Endometrial microvascular endothelial cells (primary cell): ENCODE measurements around the gene PRKCE. TPM values are rescaled to one million over a fixed set of nuclear protein-coding genes. Genes with fewer than 3 reads are reported as not detected.

Experiments
- in situ Hi-C: cut with HindIII; loops from 2 replicates; pipeline ENCODE4 v1.10.0; 2017; ENCODE audit warnings: low sequenced_read_pairs, low pct_unique_long_range_greater_than_20kb; ENCODE audit errors: inconsistent ontology term
- total RNA-seq: library from RNA; depleted of rRNA; stranded (reverse); fragments of >200 nt; gene quantifications from one replicate; pipeline ENCODE4 v1.2.3, GENCODE V29; 2015; ENCODE audit errors: inconsistent ontology term

PRKCE gene
- total RNA-seq, 1 donor from 2014 or later = 155 TPM

DNA sequence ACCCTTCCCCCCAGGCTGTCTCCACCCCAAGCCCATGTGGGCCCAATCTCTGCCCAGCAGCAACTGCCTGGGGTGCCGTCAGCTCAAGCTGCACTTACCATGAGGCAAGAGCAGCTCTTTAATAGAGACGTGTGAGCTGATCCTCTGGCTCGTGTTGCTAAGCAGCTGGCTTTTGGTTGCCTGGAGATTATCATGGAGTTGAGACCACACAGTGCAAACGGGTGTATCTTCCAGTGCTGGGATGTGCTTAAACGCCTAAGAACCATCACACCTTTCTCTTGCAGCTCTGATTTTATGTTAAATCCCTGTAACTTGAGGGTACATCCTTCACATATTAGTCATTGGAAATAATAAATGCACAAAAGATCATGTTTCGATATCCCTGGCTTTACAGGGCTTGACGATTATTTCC lies 271.1 kb downstream of the PRKCE start:
- in situ Hi-C loops = no loop called here

DNA sequence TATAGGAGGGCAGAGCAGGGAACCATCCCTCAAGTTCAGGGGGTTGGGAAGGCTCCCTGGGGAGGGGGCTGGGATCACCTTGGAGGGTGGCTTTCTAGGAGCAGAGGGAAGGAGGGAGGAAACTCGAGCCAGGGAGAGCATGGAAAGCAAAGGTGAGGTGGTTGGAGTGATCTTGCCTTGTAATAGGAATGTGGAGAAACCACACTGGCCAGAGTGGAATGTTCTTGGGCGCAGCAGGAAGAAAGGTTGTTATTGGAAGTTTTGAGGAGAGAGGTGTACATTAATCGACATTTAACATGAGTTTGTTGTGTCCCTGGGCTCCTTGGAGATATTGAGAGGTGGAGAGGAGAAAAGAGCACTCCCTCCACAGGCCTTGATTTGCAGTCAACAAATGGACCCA lies 272.2 kb downstream of the PRKCE start:
- in situ Hi-C loops = no loop called here

DNA sequence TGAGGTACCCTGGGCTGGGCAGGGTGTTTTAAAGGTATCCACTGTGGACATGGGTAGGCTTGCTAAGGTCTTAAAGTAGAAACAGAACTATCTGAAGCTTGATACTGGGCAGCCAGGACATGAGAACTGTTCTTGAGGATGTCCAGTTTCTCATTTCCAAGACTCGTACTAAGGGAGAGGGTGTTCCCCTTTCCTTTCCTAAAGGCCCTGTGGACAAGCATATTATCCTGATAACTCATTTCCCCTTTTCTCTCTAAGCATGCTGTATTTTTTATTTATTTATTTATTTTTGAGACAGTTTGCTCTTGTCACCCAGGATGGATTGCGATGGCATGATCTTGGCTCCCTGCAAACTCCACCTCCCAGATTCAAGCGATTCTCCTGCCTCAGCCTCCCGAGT lies 273.6 kb downstream of the PRKCE start:
- in situ Hi-C loops = loop anchor here (25.0 kb wide), 1 partner anchor 288 kb away; no protein-coding TSS in a partner anchor

DNA sequence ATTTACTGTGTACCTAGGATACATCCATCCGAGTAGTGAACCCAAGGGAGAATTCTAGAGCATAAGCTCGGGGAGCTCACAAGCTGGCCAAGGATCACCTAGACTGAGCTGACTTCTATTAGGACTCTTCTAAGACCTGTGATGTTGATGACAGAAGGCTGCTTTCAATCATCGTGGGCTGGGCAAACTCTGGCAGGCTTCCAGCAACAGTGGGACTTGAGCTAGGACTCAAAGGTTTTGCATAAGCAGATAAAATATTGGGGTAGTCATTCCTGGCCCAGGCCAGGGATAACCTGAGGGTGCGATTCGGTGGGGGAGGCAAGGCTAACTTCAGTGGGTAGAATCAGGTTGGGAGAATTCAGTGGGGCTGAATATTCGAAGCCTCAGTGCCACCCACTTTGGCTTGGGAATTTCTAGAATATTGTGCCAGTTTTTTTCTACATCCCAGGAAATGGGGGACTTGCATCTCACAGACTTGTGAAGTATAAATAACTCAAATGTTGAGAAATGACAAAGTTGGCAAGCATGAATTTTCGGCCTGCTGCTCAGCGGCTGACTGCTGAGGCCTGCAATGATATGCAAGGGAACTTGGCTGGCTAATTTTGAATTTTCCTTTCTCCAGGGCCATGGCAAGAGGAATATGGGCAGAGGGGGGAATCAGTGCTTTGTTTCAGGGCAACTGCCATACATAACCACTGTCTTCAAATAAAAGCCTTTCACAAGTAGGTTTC lies 274.3 kb downstream of the PRKCE start:
- in situ Hi-C loops = loop anchor here (25.0 kb wide), 1 partner anchor 288 kb away; no protein-coding TSS in a partner anchor

DNA sequence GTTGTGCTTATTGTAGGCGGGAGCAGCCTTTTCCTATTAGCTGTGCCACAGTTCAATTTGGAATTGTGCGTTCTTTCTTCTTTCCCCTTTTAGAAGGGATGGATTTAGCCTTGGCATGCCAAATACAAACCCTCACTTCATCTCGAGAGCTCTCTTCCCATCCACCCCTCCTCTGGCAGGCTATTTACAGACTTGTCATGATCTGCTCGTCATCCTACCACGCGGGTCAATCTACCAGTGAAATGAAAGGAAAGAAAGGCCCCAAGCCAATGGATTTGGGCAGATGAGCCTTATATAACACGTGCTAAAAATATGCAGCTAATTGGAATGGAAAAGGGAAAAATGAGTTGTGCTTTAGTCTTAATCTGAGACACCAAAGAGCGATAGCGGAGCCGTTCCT lies 277.5 kb downstream of the PRKCE start:
- in situ Hi-C loops = loop anchor here (25.0 kb wide), 1 partner anchor 292 kb away; no protein-coding TSS in a partner anchor

DNA sequence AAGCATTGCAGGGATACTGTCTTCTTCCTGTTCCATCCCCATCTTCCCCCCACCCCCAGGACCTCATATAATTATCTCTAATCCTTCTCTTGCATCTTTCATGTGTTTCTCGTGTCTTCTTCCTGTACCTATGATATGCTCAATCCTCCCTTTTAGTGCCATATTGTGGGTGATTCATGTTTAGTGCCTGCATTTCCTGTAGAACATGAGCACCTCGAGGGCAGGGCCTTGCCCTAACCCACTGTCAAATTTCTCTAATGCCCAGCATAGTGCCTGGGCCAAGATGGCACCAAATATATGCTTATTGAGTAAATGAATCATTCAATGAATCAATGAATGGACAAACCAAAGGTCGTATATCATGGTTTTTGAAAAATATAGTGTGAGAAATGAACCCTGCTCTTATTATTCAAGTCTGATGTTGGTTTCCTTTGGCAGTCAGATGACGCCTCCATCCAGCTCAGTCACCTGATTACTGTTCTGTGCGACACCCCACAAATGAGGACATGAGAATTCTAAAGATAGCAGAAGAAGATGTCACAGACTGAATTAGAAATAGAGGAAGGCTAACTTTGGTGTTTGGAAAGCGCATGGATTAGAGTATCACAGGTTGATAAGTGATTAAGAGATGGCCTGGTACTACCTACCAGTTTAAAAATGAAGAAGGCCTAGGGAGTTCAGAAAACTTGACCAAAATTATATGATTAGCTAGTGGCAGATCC lies 278.4 kb downstream of the PRKCE start:
- in situ Hi-C loops = loop anchor here (25.0 kb wide), 1 partner anchor 293 kb away; no protein-coding TSS in a partner anchor

DNA sequence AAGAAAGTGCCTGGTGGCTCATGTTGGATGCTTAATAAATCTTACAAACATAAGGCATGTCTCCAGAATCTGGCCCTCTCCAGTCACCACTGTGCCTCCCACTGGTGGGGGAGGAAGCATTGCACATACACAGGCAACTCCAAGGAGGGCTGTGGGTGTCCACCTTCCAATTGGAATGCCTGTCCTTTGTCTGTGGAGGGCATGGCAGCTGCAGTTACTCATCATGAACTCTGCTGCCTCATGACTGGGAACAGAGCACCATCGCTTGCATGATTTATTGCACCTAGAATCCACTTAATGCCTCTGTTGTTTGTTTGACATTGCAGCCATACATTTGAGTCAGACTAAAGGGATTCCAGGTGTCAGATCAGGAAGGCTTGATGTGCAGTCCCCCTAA lies 278.9 kb downstream of the PRKCE start:
- in situ Hi-C loops = loop anchor here (25.0 kb wide), 1 partner anchor 293 kb away; no protein-coding TSS in a partner anchor

DNA sequence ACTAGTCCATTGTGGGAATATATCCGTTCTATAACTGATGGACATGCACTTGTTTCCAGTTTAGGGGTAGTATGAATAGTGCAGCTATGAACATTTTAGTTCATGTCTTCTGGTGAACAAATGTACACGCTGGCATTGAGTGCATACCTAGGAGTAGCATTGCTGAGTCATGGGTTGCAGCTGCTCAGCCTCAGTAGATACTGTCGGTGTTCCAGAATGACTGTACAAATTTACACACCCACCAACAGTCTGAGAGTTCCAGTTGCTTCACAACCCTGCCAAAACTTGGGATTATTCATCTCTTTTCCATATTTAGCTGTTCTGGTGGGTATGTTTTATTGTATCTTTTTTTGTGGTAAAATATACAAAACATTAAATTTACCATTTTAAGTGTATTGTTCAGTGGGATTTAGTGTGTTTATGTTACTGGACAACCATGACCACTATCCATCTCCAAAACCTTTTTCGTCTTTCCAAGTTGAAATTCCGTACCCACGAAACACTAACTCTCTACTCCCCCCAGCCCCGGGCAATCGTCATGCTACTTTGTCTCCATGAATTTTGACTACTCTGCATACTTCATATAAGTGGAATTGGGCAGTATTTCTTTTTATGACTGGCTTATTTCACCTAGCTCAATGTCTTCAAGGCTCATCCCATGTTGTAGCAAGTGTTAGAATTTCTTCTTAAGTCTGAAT lies 281.0 kb downstream of the PRKCE start:
- in situ Hi-C loops = loop anchor here (25.0 kb wide), 1 partner anchor 295 kb away; no protein-coding TSS in a partner anchor

DNA sequence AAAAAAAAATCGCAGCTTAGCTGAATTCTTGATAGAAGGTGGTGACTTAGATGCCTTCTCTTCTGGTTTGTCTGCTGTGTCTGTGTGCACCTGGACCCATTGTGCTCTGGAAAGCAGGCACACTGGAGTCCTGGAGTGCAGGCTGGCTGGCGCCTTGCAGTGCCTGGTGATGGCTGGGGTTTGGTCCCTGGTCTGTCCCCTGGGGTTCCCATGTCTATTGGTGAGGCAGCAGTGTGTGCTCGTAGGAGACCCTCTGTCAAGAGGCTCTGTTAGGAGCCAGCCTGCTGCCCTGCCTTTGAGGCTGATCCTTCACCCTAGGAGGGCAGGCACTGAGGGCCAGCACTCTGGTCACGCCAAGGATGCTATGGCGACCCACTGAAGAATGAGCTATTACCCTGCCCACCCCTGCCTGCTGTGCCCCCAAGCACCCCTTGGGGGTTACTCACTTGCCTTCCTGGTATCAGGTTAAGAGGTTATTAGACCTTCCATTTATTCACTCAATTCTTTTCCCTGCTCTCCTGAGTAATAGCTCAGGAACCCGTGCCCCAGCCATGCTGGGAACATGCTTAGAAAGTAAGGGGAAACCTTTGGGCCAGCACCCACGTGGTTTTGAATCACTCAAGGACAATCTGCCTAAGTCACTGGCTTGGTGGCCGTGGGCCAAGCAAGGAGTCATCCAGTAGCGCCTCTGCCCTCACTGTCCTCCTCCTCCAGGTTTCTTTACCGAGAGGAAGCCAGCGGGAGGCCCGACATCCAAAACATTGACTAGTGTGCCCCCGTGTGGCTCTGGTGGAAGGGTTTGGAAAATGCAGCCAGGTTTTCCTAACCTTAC lies 284.5 kb downstream of the PRKCE start:
- in situ Hi-C loops = loop anchor here (25.0 kb wide), 1 partner anchor 299 kb away; no protein-coding TSS in a partner anchor

DNA sequence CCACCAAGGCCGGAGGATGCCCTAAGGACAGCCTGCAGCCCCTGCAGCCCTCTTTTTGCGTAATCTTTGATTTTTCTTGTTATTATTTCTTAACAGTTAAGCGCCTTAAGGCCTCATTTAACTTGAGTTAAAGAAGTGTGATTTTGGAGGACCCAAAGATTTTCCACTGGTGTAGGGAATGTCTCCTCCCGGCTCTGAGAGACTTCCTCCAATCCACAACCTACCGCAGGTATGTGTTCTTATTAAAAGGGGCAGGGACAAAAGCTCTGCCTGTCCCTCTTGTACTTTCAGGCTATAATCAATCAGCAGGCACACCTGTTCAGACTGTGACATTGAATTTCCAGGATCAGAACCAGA lies 285.1 kb downstream of the PRKCE start:
- in situ Hi-C loops = loop anchor here (25.0 kb wide), 1 partner anchor 299 kb away; no protein-coding TSS in a partner anchor

DNA sequence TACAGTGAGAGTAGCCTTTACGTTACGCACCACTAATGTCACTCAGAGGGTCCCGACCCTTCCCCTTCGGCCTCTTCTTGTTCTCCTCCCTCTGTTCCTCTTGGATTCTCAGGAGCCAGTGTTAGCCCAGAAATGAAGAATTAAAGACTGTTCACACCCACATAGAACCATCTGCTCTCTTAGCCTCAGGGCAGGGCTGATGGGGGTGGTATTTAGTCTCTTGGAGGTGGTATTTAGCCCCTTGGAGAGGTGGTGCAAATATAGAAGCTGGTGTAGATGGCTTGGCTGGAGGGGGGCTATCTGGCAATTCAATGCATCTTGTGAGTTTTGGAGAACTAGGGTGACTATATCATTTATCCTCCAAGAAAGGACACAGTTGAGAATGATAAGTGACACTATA lies 286.5 kb downstream of the PRKCE start:
- in situ Hi-C loops = loop anchor here (25.0 kb wide), 1 partner anchor 301 kb away; no protein-coding TSS in a partner anchor

DNA sequence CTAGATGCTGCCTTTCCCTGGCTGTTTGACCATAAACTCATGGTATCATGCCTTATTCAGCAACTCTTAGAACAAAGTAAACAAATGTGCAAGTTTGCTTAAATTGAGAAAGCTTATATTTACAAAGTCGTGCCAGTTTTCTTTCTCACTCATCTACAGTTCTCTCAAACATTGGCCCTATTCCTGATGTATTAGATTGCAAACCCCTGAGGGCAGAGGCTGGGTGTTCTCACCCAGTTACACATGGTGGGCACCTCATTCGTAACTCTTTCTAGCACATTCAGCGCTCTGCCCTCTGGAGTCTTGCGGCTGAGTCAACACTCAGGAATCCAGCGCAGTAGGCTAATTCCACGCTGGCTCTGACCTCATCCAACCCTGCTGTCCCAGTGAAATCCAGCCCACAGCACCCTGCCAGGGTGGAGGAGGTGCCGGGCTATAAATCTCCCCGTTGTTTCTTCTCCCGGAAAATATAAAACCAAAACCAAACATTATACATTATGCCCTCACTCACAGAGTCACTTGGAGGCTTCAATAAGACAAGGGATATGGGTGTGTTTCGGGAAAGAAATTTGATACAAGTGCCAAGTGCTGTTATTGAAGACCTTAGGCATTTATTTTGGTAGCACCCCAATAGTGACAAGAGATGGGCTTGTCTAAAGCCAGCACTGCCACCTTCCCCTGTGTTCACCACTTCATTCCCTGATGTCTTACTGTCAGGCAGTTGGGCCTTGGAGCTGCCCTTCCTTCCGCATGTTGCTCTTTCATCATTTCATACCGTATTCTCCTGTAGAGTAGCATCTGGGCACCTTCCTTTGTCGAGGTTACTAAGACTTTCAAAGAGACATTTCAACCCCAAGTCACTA lies 287.4 kb downstream of the PRKCE start:
- in situ Hi-C loops = loop anchor here (25.0 kb wide), 1 partner anchor 302 kb away; no protein-coding TSS in a partner anchor

DNA sequence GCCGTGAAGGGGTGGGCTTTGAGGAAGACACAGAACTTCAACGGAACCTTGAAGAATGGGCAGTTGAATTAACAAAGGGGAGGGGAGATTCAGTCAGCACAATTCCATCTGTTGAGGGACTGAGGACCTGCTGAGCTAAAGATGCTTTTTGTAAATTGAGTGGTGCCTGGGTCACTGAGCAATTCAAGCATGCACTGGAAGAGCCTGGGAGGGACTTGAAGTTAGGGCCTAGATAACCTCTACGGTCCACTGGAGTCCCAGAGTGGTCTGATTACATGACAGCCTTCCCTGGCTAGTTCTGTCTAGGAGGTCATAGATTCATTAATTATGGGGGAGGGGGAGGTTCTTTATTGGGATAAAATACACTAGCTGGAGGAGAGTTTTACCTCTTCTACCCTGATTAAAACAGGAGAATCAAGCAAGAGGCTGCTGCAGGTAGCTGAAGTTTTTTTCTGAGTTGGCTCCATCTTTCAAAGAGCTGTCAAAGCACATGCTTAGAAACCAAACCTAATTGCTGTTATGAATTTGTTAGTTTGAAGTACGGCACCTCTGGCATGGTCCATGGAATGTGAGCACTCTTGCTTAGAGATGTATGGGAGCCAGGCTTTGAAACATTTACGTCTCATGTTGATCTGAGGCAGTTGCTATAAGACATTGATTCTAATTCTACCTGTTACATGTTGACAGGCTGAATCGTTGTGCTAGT lies 290.2 kb downstream of the PRKCE start:
- in situ Hi-C loops = loop anchor here (25.0 kb wide), 1 partner anchor 304 kb away; no protein-coding TSS in a partner anchor

DNA sequence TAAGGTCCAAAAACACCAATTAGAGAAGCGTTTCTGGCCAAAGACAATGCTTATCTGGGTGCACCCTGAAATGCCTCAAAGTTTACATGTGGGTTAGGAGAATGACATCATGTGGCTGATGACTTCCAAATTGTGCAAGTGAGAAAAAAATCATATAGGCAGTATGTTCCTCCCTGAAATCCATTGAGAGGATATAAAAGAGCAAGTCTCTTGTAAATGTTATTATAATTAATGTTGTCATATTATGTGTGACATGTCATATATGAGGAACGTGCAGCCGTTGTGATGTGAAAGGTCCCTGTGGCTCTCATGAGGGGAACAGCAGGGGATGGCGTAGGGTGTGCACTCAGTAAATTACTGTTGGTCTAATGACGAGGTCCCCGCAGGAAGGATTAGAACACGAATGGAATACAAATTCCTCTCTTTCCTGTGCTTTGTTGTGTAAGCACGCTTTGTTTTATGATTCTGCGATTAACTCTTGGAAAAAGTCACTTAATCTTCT lies 290.8 kb downstream of the PRKCE start:
- in situ Hi-C loops = loop anchor here (25.0 kb wide), 1 partner anchor 305 kb away; no protein-coding TSS in a partner anchor

DNA sequence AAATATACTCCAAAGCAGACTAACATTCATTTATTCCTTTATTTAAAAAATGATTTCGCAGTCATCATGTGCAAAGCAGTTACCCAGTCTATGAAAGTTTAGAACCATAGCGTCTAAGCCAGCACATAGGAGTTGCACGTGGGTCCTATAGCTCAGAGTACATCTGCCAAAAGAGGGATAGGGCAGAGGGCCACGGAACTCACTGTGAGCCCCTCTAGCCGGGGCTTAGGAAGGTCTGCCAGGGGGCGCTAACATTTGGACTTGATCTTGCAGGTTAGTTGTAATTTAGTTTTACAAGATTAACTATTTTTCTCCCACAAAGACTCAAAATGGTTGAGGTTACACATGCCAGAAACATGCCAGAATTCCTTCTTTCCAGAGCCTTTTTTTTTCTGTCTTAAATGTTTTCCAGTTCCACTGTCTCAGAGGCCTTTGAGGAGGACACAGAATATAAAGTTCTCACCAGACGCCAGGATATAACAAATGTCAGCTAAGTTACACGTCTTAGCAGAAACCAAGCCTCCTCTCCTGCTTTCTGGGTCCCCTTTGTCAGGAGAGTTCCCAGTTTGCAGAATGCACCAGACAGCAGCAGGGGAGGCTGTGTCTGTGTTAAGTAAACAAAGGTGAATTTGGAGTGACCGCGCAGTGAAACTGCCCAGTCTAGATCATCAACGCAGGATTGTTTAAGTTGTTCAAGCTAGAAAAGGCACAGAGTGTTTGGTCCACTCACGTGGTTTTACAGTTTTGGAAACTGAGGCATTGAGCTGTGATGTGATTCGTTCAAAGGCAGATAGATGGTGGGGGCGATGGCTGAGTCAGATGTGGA lies 292.0 kb downstream of the PRKCE start:
- in situ Hi-C loops = loop anchor here (25.0 kb wide), 1 partner anchor 306 kb away; no protein-coding TSS in a partner anchor

DNA sequence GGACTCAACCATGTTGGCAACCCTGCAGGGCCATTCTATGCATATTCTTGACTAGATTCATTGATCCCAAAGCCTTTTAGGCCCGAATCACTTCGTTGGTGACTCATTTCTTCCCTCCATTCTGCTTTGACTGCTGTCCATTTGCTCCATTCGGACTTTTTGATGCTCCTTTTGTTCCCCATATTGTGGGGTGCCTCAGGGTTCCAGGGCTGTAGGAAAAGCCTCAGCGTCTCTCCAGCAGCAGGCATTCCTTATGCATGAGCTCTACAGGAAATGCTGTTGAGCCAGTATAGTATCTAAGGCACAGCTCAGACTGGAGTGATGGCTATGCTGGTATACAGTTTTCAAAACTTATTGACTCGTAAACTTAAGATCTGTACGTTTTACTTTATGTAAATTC lies 292.6 kb downstream of the PRKCE start:
- in situ Hi-C loops = loop anchor here (25.0 kb wide), 1 partner anchor 307 kb away; no protein-coding TSS in a partner anchor
